ENCODE results near the gene VAV1. TPM values are rescaled to one million over a fixed set of nuclear protein-coding genes. Genes with fewer than 3 reads are reported as not detected.

The VAV1 gene
- polyA plus RNA-seq, 1 experiment: not detected

GRCh38 chr19:6738787-6739389, 33.6 kb upstream of the VAV1 start:
- ChIA-PET CTCF (interaction anchor here (1.0 to 6.6 kb wide), 9 partner anchors 14 to 223 kb away, joined by 3 to 51 read pairs (median 3); no protein-coding TSS in a partner anchor), POLR2A (no interaction called here)
- Histone ChIP-seq H3K4me3 (ENCODE audit: low read depth, low read length) (peak overlapping the region; percentile 30), H3K27me3 (ENCODE audit: control insufficient read depth, insufficient read depth, low read length) (no peaks in the 10 kb centered on the region), H3K36me3 (ENCODE audit: control insufficient read depth, insufficient read depth, low read length) (peaks cover 6% of the 10 kb centered on the region)
- DNase-seq (ENCODE audit: low read depth): no peak
- no peak for TF ChIP-seq CTCF (IDR thresholded peaks at IDR 0.05; ENCODE audit: insufficient read depth, low read depth, low read length)

- DNase-seq (ENCODE audit: low read depth): no peak
- H3K27me3 ChIP-seq (ENCODE audit: control insufficient read depth, insufficient read depth, low read length): no peaks in the 10 kb centered on the region
- ChIA-PET POLR2A (no interaction called here), CTCF (interaction anchor here (1.4 to 6.6 kb wide), 3 partner anchors 124 to 223 kb away, joined by 3 to 51 read pairs (median 3); no protein-coding TSS in a partner anchor)
- peaks cover 5% of the 10 kb centered on the region; the same call in 1 of the 2 replicates for H3K36me3 ChIP-seq (ENCODE audit: control insufficient read depth, insufficient read depth, low read length)
- H3K4me3 ChIP-seq (ENCODE audit: low read depth, low read length): peak within 1 kb of the TSS; percentile 83
- no peak for TF ChIP-seq CTCF (IDR thresholded peaks at IDR 0.05; ENCODE audit: insufficient read depth, low read depth, low read length)
These were observed 33.1 kb upstream of the VAV1 start, which contains the start of gene TRIP10 for GRCh38 chr19:6739390-6739882. TSS of gene TRIP10 (plus strand) at chr19:6739680. CDS start at chr19:6739762, 82 bp downstream.

- H3K27me3 ChIP-seq (ENCODE audit: control insufficient read depth, insufficient read depth, low read length): no peaks in the 10 kb centered on the region
- ChIA-PET POLR2A (no interaction called here), CTCF (interaction anchor here (6.6 kb wide), 1 partner anchor 123 kb away, joined by 51 read pairs; no protein-coding TSS in a partner anchor)
- peak overlapping the region; percentile 83 for H3K4me3 ChIP-seq (ENCODE audit: low read depth, low read length)
- DNase-seq (ENCODE audit: low read depth): no peak
- H3K36me3 ChIP-seq (ENCODE audit: control insufficient read depth, insufficient read depth, low read length): peaks cover 7% of the 10 kb centered on the region
- no peak for TF ChIP-seq CTCF (IDR thresholded peaks at IDR 0.05; ENCODE audit: insufficient read depth, low read depth, low read length)
These were observed 32.5 kb upstream of the VAV1 start for GRCh38 chr19:6739883-6740588.

- peak overlapping the region; percentile 83 for H3K4me3 ChIP-seq (ENCODE audit: low read depth, low read length)
- no peak for TF ChIP-seq CTCF (IDR thresholded peaks at IDR 0.05; ENCODE audit: insufficient read depth, low read depth, low read length)
- no peak for DNase-seq (ENCODE audit: low read depth)
- POLR2A ChIA-PET: no interaction called here
- peaks cover 8% of the 10 kb centered on the region for H3K36me3 ChIP-seq (ENCODE audit: control insufficient read depth, insufficient read depth, low read length)
- H3K27me3 ChIP-seq (ENCODE audit: control insufficient read depth, insufficient read depth, low read length): no peaks in the 10 kb centered on the region
- CTCF ChIA-PET: interaction anchor here (6.6 kb wide), 1 partner anchor 122 kb away, joined by 51 read pairs; no protein-coding TSS in a partner anchor
These were observed 31.7 kb upstream of the VAV1 start for GRCh38 chr19:6740589-6741343.

Data from BJ (cell line).